H7 (cell line): Measurements from ENCODE around the gene CTIF. TPM values are rescaled to one million over a fixed set of nuclear protein-coding genes. Genes with fewer than 3 reads are reported as not detected.

Experiments used
- DNase-seq: peaks from one replicate; pipeline ENCODE4 v3.0.0; 2012
- H3K27me3 ChIP-seq: 2 replicates; pipeline ENCODE4 v1.6.0; 2011; ENCODE audit warnings: mild to moderate bottlenecking, low read length; ENCODE audit not compliant: control insufficient read depth, insufficient read depth
- H3K36me3 ChIP-seq: replicated peaks from 2 replicates; pipeline ENCODE4 v1.5.1; 2011; ENCODE audit warnings: low read length; ENCODE audit not compliant: control insufficient read depth, insufficient read depth
- H3K4me3 ChIP-seq: 2 replicates; pipeline ENCODE4 v1.5.1; 2011; ENCODE audit warnings: low read depth, mild to moderate bottlenecking, control low read depth, low read length, moderate library complexity; ENCODE audit not compliant: insufficient read depth
- total RNA-seq: library from RNA; depleted of rRNA; stranded (reverse); fragments of >200 nt; shearing (Covaris generic); gene quantifications from 2 replicates; pipeline ENCODE4 v1.2.3, GENCODE V29; 2014

CTIF gene
- total RNA-seq, 1 experiment from 2014 or later, result 9.8 TPM

- no peak for DNase-seq
These were observed 215.7 kb downstream of the CTIF start for GRCh38 chr18:48754559-48754958.

GRCh38 chr18:48754993-48755473 lies 216.2 kb downstream of the CTIF start:
- Histone ChIP-seq H3K4me3 (no peak overlapping the region), H3K36me3 (no peaks in the 10 kb centered on the region), H3K27me3 (no peaks in the 10 kb centered on the region)
- DNase-seq, result no peak

More at GRCh38 chr18:48754559-48754958, 215.7 kb downstream of the CTIF start:
- Histone ChIP-seq H3K27me3 (no peaks in the 10 kb centered on the region), H3K36me3 (no peaks in the 10 kb centered on the region), H3K4me3 (no peak overlapping the region)

GRCh38 chr18:48756511-48757226 lies 217.8 kb downstream of the CTIF start:
- Histone ChIP-seq H3K4me3 (no peak overlapping the region), H3K27me3 (no peaks in the 10 kb centered on the region)
- no peak for DNase-seq

DNA sequence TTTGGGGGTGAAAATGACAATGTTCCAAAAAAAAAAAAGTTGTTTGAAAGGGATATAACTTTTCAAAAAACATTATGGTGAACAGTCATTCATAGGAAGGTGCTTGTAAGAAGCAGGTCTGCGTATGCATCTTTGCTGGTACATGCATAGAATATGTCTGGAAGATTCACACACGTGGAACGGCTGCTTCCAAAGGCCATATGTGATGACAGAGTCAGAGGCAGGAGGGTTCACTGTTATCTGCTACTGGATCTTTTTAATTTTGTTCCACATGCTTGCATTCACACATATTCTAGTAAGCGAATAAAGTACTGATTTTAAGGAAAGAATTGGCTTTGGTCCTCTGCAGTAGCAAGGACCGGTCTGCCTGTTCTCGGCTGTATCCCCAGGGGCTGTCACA lies 218.5 kb downstream of the CTIF start:
- DNase-seq, result no peak
- Histone ChIP-seq H3K27me3 (no peaks in the 10 kb centered on the region), H3K36me3 (no peaks in the 10 kb centered on the region), H3K4me3 (no peak overlapping the region)

More at GRCh38 chr18:48756511-48757226, 217.8 kb downstream of the CTIF start:
- H3K36me3 ChIP-seq, result no peaks in the 10 kb centered on the region

DNA sequence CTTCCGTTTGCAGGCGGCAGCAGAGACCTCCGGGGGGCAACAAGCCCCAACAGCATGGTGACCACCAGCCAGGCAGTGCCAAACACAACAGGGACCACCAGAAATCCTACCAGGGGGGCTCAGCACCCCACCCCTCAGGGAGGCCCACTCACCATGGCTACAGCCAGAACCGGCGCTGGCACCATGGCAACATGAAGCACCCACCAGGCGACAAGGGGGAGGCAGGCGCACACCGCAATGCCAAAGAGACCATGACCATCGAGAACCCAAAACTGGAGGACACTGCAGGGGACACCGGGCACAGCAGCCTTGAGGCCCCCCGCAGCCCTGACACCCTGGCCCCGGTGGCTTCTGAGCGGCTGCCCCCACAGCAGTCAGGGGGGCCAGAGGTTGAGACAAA lies 219.1 kb downstream of the CTIF start:
- Histone ChIP-seq H3K27me3 (no peaks in the 10 kb centered on the region), H3K4me3 (no peak overlapping the region), H3K36me3 (no peaks in the 10 kb centered on the region)
- DNase-seq, result no peak

DNA sequence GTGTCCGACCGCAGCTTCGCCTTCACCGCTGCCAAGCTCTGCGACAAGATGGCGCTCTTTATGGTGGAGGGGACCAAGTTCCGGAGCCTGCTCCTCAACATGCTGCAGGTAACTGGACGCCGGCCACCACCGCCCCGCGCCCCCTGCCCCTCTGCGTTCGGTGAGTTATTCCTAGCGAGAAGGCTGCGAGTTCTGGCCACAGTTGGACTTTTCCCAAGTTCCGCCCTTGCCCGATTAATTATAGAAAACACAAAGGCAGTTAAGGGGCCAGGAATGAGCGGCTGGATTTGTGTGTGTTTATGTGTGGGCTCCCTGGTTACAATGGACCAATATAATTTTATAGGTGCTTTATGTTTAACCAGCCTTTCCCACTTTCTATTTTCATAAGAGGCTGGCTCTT lies 222.8 kb downstream of the CTIF start:
- Histone ChIP-seq H3K27me3 (no peaks in the 10 kb centered on the region), H3K36me3 (no peaks in the 10 kb centered on the region), H3K4me3 (no peak overlapping the region)
- DNase-seq, result no peak

- no peak for DNase-seq
- Histone ChIP-seq H3K4me3 (no peak overlapping the region), H3K27me3 (no peaks in the 10 kb centered on the region), H3K36me3 (no peaks in the 10 kb centered on the region)
These were observed 223.2 kb downstream of the CTIF start for GRCh38 chr18:48762022-48762421.

GRCh38 chr18:48762836-48763718 lies 224.2 kb downstream of the CTIF start:
- no peaks in the 10 kb centered on the region for H3K36me3 ChIP-seq
- DNase-seq, result no peak
- no peaks in the 10 kb centered on the region for H3K27me3 ChIP-seq
- H3K4me3 ChIP-seq, result no peak overlapping the region

DNA sequence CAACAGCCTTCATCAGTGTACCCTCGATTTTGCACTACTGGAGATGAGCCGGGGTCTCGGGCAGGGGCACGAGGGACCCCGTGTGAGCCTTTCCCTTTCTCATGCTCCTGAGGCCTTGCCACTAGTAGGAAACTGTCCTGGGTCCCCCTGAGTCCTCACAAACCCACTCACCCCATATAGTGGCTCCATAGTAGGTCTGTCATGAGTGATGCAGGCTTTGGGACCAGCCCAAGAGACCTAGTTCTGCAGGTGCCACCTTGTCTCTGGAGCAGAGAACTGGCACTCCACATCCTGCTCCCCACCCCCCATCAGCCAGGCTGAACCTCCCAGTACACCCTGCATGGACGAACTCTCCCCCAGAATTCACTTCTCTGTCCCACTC lies 224.9 kb downstream of the CTIF start:
- H3K27me3 ChIP-seq, result no peaks in the 10 kb centered on the region
- no peak for DNase-seq

DNA sequence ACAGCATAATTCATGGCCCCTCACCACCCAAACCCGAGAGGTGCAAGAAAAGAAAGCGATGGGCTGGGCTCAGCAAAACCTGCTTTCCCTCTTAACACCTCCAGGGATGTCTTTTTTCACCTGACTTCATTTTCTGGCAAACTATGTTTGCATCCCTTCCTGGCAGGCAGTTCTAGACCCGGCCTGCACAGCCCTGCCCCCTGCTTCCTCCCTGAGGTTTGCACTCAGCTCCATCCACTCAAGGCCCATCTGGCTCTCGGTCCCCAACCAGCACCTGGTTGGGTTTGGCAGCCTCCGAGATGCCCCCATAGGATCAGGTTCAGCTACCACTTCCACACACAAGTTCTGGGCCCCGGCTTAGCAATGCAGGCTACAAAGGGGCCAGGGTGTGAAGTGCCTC lies 226.2 kb downstream of the CTIF start:
- DNase-seq, result no peak
- Histone ChIP-seq H3K27me3 (no peaks in the 10 kb centered on the region), H3K4me3 (no peak overlapping the region), H3K36me3 (no peaks in the 10 kb centered on the region)

More for the DNA sequence above, 224.9 kb downstream of the CTIF start:
- H3K36me3 ChIP-seq, result no peaks in the 10 kb centered on the region
- H3K4me3 ChIP-seq, result no peak overlapping the region

GRCh38 chr18:48766026-48766425 lies 227.2 kb downstream of the CTIF start:
- Histone ChIP-seq H3K27me3 (no peaks in the 10 kb centered on the region), H3K36me3 (no peaks in the 10 kb centered on the region), H3K4me3 (no peak overlapping the region)
- no peak for DNase-seq

GRCh38 chr18:48766487-48766886 lies 227.7 kb downstream of the CTIF start:
- Histone ChIP-seq H3K27me3 (no peaks in the 10 kb centered on the region), H3K4me3 (no peak overlapping the region), H3K36me3 (no peaks in the 10 kb centered on the region)
- DNase-seq, result no peak

- Histone ChIP-seq H3K27me3 (no peaks in the 10 kb centered on the region), H3K4me3 (no peak overlapping the region), H3K36me3 (no peaks in the 10 kb centered on the region)
- DNase-seq, result no peak
These were observed 228.4 kb downstream of the CTIF start for GRCh38 chr18:48767090-48767690.

GRCh38 chr18:48769006-48769636 lies 230.3 kb downstream of the CTIF start:
- no peaks in the 10 kb centered on the region for H3K27me3 ChIP-seq
- H3K4me3 ChIP-seq, result no peak overlapping the region
- no peaks in the 10 kb centered on the region for H3K36me3 ChIP-seq
- no peak for DNase-seq
